Frontal cortex (tissue), 4 donors: ENCODE measurements around the gene PIP4P1. TPM values are rescaled to one million over a fixed set of nuclear protein-coding genes. Genes with fewer than 3 reads are reported as not detected.
"Not testable (repeated sequence)": the region's sequence is repeated elsewhere in the genome, so short reads cannot be mapped to it uniquely, and the experiment has no call there.

Experiments
- DNase-seq, 2 donors: peaks; one replicate each; pipeline ENCODE4 v3.0.0; 2012; ENCODE audit warnings: low spot score in 2 of 2
- FAIRE-seq: peaks from 2 replicates; lab custom pipeline; 2012; peaks lifted over from hg19 to GRCh38; lab: Jason Lieb, UNC
- total RNA-seq: library from RNA; depleted of rRNA; stranded (reverse); fragments of >200 nt; gene quantifications from one replicate; pipeline ENCODE4 v1.2.3, GENCODE V29; 2014
- donor health status: control.
- donor health status: control.
- donor health status: control.

The PIP4P1 gene
- 33.8 TPM for total RNA-seq

- peak; percentile 94 to 95 for DNase-seq
- FAIRE-seq, result peak; percentile 94
These were observed at the start of gene PIP4P1 for GRCh38 chr14:20461225-20462141. TSS of gene PIP4P1 (minus strand) at chr14:20461434. CDS start at chr14:20461325, 109 bp downstream.

- FAIRE-seq (no peak), DNase-seq (no peak)
These were observed 47.1 kb upstream of the PIP4P1 start for GRCh38 chr14:20508367-20508766.

GRCh38 chr14:20507537-20507936 lies 46.3 kb upstream of the PIP4P1 start:
- not testable (repeated sequence) for FAIRE-seq, DNase-seq

GRCh38 chr14:20506752-20507151 lies 45.5 kb upstream of the PIP4P1 start:
- not testable (repeated sequence) for FAIRE-seq, DNase-seq

GRCh38 chr14:20506276-20506675 lies 45.0 kb upstream of the PIP4P1 start:
- not testable (repeated sequence) for FAIRE-seq, DNase-seq

GRCh38 chr14:20503898-20504297 lies 42.7 kb upstream of the PIP4P1 start:
- FAIRE-seq (no peak), DNase-seq (peak in 1 of 2 donors; percentile 17)

- no peak for FAIRE-seq
These were observed 40.1 kb upstream of the PIP4P1 start for GRCh38 chr14:20501346-20501745.

GRCh38 chr14:20499881-20500280 lies 38.6 kb upstream of the PIP4P1 start:
- FAIRE-seq (no peak), DNase-seq (no peak)

More at GRCh38 chr14:20501346-20501745, 40.1 kb upstream of the PIP4P1 start:
- no peak for DNase-seq

- FAIRE-seq, result no peak
- DNase-seq, result no peak
These were observed 37.9 kb upstream of the PIP4P1 start for GRCh38 chr14:20499108-20499507.

- DNase-seq (no peak), FAIRE-seq (no peak)
These were observed 37.4 kb upstream of the PIP4P1 start for GRCh38 chr14:20498622-20499021.

- FAIRE-seq (no peak), DNase-seq (no peak)
These were observed 33.9 kb upstream of the PIP4P1 start for GRCh38 chr14:20494935-20495766.

- no peak for FAIRE-seq
These were observed 32.4 kb upstream of the PIP4P1 start for GRCh38 chr14:20493634-20494033.

GRCh38 chr14:20492486-20492885 lies 31.3 kb upstream of the PIP4P1 start:
- DNase-seq (no peak), FAIRE-seq (no peak)

More at GRCh38 chr14:20493634-20494033, 32.4 kb upstream of the PIP4P1 start:
- DNase-seq, result no peak

- no peak for DNase-seq
- FAIRE-seq, result no peak
These were observed 29.3 kb upstream of the PIP4P1 start for GRCh38 chr14:20490563-20490962.

GRCh38 chr14:20489093-20489994 lies 28.1 kb upstream of the PIP4P1 start:
- DNase-seq (no peak), FAIRE-seq (no peak)

- FAIRE-seq, result no peak
- DNase-seq, result no peak
These were observed 26.1 kb upstream of the PIP4P1 start for GRCh38 chr14:20487396-20487725.

- FAIRE-seq (no peak), DNase-seq (no peak)
These were observed 25.6 kb upstream of the PIP4P1 start for GRCh38 chr14:20486684-20487395.

- FAIRE-seq, result no peak
- DNase-seq, result no peak
These were observed 24.7 kb upstream of the PIP4P1 start for GRCh38 chr14:20485900-20486299.

- FAIRE-seq, result no peak
- DNase-seq, result no peak
These were observed 21.1 kb upstream of the PIP4P1 start for GRCh38 chr14:20482382-20482781.
